Urinary bladder (tissue), 4 donors: ENCODE measurements around the gene USP17L29. TPM values are rescaled to one million over a fixed set of nuclear protein-coding genes. Genes with fewer than 3 reads are reported as not detected.
"Not testable (repeated sequence)": the region's sequence is repeated elsewhere in the genome, so short reads cannot be mapped to it uniquely, and the experiment has no call there.

ENCODE experiments used
- DNase-seq: peaks from one replicate; pipeline ENCODE4 v3.0.0-alpha.2; 2015; ENCODE audit errors: extremely low spot score
- H3K27ac ChIP-seq: one replicate; pipeline ENCODE4 v1.5.1; 2013; ENCODE audit warnings: low read depth, mild to moderate bottlenecking, moderate library complexity
- H3K36me3 ChIP-seq: one replicate; pipeline ENCODE4 v1.6.1; 2013; ENCODE audit warnings: mild to moderate bottlenecking, moderate library complexity; ENCODE audit not compliant: insufficient read depth
- H3K4me1 ChIP-seq: one replicate; pipeline ENCODE4 v1.6.1; 2013; ENCODE audit warnings: mild to moderate bottlenecking, moderate library complexity; ENCODE audit not compliant: insufficient read depth
- H3K4me3 ChIP-seq: one replicate; pipeline ENCODE4 v1.5.1; 2013; ENCODE audit warnings: low read depth, low read length
- WGBS: extraction: QIAGEN DNeasy Blood & Tissue Kit; methylation state at CpG from one replicate; pipeline ENCODE4 v1.1.7; 2013; 5-methylcytosine and 5-hydroxymethylcytosine counted together
- polyA plus RNA-seq: library from polyadenylated mRNA; stranded (reverse); fragments of 200-250 nt; gene quantifications from one replicate; pipeline ENCODE4 v1.2.3, GENCODE V29; 2013
- total RNA-seq: library from RNA; depleted of rRNA; stranded (reverse); fragments of >200 nt; gene quantifications from one replicate; pipeline ENCODE4 v1.2.3, GENCODE V29; 2014
- donor health status: healthy with polysubstance abuse.
- donor health status: healthy.

The USP17L29 gene, protein sequence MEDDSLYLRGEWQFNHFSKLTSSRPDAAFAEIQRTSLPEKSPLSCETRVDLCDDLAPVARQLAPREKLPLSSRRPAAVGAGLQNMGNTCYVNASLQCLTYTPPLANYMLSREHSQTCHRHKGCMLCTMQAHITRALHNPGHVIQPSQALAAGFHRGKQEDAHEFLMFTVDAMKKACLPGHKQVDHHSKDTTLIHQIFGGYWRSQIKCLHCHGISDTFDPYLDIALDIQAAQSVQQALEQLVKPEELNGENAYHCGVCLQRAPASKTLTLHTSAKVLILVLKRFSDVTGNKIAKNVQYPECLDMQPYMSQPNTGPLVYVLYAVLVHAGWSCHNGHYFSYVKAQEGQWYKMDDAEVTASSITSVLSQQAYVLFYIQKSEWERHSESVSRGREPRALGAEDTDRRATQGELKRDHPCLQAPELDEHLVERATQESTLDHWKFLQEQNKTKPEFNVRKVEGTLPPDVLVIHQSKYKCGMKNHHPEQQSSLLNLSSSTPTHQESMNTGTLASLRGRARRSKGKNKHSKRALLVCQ
- total RNA-seq (not detected), polyA plus RNA-seq (not detected)

DNA sequence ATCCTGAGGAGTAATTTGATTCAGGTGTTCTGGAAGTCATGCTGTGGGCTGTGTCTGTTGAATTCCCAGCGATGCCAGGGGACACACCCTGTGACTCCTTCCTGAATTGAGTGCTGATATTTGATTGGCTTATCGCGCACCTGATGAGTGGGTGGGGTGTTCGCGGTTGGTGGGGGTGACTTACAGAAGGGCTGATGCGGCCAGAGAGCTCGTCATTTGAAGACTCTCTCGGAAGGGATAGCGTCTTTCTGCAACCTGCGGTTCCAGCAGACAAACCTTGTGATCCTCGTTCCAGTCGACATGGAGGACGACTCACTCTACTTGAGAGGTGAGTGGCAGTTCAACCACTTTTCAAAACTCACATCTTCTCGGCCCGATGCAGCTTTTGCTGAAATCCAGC is at the start of gene USP17L29:
Gene USP17L29 (plus strand): TSS at position 301 of the 400 bp plus-strand sequence. CDS start 0 bp downstream, at position 301.
- H3K36me3 ChIP-seq, DNase-seq, H3K27ac ChIP-seq, H3K4me3 ChIP-seq, H3K4me1 ChIP-seq: not testable (repeated sequence)
- no CpG with 5 or more reads among the region's 15 CpGs for WGBS

DNA sequence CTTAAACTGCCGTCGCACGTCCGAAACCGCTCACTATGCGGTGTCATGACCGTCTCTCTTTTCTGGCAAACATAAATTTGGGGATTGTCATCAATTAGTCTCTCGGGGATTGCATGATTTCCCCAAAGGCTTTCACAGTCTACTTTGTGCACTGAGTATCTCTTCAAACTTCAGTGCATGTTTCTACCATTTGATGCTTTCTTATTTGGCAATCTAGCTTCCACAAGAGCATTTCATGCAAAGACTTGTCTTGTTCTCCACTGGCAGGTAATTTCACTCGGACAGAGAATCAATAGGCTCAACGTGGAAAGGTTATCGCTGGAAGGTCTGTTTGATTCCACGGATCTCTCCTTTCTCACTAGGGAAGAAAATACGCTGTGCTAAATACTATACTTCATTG is 29.2 kb upstream of the USP17L29 start:
- 100% methylated on average over 1 of the region's 13 CpGs for WGBS
- H3K4me1 ChIP-seq: not testable (repeated sequence)

DNA sequence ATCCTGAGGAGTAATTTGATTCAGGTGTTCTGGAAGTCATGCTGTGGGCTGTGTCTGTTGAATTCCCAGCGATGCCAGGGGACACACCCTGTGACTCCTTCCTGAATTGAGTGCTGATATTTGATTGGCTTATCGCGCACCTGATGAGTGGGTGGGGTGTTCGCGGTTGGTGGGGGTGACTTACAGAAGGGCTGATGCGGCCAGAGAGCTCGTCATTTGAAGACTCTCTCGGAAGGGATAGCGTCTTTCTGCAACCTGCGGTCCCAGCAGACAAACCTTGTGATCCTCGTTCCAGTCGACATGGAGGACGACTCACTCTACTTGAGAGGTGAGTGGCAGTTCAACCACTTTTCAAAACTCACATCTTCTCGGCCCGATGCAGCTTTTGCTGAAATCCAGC is 28.6 kb upstream of the USP17L29 start, which contains the start of gene USP17L24:
Gene USP17L24 (plus strand): TSS at position 301 of the 400 bp plus-strand sequence. CDS start 0 bp downstream, at position 301.
- not testable (repeated sequence) for H3K4me3 ChIP-seq, H3K4me1 ChIP-seq, H3K27ac ChIP-seq, H3K36me3 ChIP-seq, DNase-seq
- WGBS: no CpG with 5 or more reads among the region's 15 CpGs

More for the DNA sequence above, 29.2 kb upstream of the USP17L29 start:
- DNase-seq, H3K27ac ChIP-seq, H3K4me3 ChIP-seq, H3K36me3 ChIP-seq: not testable (repeated sequence)

DNA sequence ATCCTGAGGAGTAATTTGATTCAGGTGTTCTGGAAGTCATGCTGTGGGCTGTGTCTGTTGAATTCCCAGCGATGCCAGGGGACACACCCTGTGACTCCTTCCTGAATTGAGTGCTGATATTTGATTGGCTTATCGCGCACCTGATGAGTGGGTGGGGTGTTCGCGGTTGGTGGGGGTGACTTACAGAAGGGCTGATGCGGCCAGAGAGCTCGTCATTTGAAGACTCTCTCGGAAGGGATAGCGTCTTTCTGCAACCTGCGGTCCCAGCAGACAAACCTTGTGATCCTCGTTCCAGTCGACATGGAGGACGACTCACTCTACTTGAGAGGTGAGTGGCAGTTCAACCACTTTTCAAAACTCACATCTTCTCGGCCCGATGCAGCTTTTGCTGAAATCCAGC is 23.8 kb upstream of the USP17L29 start, which contains the start of gene USP17L25:
Gene USP17L25 (plus strand): TSS at position 301 of the 400 bp plus-strand sequence. CDS start 0 bp downstream, at position 301.
- no CpG with 5 or more reads among the region's 15 CpGs for WGBS
- DNase-seq, H3K4me1 ChIP-seq, H3K36me3 ChIP-seq, H3K27ac ChIP-seq, H3K4me3 ChIP-seq: not testable (repeated sequence)

DNA sequence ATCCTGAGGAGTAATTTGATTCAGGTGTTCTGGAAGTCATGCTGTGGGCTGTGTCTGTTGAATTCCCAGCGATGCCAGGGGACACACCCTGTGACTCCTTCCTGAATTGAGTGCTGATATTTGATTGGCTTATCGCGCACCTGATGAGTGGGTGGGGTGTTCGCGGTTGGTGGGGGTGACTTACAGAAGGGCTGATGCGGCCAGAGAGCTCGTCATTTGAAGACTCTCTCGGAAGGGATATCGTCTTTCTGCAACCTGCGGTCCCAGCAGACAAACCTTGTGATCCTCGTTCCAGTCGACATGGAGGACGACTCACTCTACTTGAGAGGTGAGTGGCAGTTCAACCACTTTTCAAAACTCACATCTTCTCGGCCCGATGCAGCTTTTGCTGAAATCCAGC is 19.1 kb upstream of the USP17L29 start, which contains the start of gene USP17L26:
Gene USP17L26 (plus strand): TSS at position 301 of the 400 bp plus-strand sequence. CDS start 0 bp downstream, at position 301.
- H3K4me3 ChIP-seq, H3K4me1 ChIP-seq, H3K36me3 ChIP-seq, DNase-seq, H3K27ac ChIP-seq: not testable (repeated sequence)
- WGBS: no CpG with 5 or more reads among the region's 15 CpGs

DNA sequence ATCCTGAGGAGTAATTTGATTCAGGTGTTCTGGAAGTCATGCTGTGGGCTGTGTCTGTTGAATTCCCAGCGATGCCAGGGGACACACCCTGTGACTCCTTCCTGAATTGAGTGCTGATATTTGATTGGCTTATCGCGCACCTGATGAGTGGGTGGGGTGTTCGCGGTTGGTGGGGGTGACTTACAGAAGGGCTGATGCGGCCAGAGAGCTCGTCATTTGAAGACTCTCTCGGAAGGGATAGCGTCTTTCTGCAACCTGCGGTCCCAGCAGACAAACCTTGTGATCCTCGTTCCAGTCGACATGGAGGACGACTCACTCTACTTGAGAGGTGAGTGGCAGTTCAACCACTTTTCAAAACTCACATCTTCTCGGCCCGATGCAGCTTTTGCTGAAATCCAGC is 14.3 kb upstream of the USP17L29 start, which contains the start of gene USP17L5:
Gene USP17L5 (plus strand): TSS at position 301 of the 400 bp plus-strand sequence. CDS start 0 bp downstream, at position 301.
- not testable (repeated sequence) for H3K4me1 ChIP-seq, H3K27ac ChIP-seq, H3K4me3 ChIP-seq, DNase-seq, H3K36me3 ChIP-seq
- WGBS: no CpG with 5 or more reads among the region's 15 CpGs

DNA sequence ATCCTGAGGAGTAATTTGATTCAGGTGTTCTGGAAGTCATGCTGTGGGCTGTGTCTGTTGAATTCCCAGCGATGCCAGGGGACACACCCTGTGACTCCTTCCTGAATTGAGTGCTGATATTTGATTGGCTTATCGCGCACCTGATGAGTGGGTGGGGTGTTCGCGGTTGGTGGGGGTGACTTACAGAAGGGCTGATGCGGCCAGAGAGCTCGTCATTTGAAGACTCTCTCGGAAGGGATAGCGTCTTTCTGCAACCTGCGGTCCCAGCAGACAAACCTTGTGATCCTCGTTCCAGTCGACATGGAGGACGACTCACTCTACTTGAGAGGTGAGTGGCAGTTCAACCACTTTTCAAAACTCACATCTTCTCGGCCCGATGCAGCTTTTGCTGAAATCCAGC is 9.6 kb upstream of the USP17L29 start, which contains the start of gene USP17L27:
Gene USP17L27 (plus strand): TSS at position 301 of the 400 bp plus-strand sequence. CDS start 0 bp downstream, at position 301.
- H3K36me3 ChIP-seq, H3K27ac ChIP-seq, H3K4me3 ChIP-seq, DNase-seq, H3K4me1 ChIP-seq: not testable (repeated sequence)
- no CpG with 5 or more reads among the region's 15 CpGs for WGBS

DNA sequence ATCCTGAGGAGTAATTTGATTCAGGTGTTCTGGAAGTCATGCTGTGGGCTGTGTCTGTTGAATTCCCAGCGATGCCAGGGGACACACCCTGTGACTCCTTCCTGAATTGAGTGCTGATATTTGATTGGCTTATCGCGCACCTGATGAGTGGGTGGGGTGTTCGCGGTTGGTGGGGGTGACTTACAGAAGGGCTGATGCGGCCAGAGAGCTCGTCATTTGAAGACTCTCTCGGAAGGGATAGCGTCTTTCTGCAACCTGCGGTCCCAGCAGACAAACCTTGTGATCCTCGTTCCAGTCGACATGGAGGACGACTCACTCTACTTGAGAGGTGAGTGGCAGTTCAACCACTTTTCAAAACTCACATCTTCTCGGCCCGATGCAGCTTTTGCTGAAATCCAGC is 4.8 kb upstream of the USP17L29 start, which contains the start of gene USP17L28:
Gene USP17L28 (plus strand): TSS at position 301 of the 400 bp plus-strand sequence. CDS start 0 bp downstream, at position 301.
- not testable (repeated sequence) for H3K4me3 ChIP-seq, DNase-seq, H3K36me3 ChIP-seq, H3K27ac ChIP-seq, H3K4me1 ChIP-seq
- no CpG with 5 or more reads among the region's 15 CpGs for WGBS

DNA sequence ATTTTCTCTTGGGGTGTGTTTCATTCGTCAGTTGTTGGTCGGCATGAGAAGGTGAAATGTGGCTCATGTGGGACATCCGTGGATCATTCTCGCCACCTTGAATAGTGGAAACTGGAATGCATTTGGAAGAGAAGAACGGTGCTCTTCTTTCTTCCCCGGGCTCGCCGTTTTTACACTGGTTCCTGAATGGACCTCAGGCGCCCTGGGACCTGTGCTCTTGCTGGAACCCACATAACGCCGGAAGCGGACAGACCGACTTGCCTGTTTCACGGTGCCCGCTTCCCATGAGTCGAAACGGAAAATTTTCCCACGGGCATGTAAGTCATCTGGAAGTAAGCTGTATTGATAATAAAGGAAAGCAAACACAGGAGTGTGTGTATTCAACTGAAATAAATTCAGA is 2.6 kb upstream of the USP17L29 start:
- H3K4me3 ChIP-seq, H3K4me1 ChIP-seq, H3K27ac ChIP-seq, H3K36me3 ChIP-seq, DNase-seq: not testable (repeated sequence)
- 94% methylated on average over 13 of the region's 18 CpGs for WGBS

DNA sequence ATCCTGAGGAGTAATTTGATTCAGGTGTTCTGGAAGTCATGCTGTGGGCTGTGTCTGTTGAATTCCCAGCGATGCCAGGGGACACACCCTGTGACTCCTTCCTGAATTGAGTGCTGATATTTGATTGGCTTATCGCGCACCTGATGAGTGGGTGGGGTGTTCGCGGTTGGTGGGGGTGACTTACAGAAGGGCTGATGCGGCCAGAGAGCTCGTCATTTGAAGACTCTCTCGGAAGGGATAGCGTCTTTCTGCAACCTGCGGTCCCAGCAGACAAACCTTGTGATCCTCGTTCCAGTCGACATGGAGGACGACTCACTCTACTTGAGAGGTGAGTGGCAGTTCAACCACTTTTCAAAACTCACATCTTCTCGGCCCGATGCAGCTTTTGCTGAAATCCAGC is 9.4 kb downstream of the USP17L29 start, which contains the start of gene USP17L30:
Gene USP17L30 (plus strand): TSS at position 301 of the 400 bp plus-strand sequence. CDS start 0 bp downstream, at position 301.
- not testable (repeated sequence) for H3K36me3 ChIP-seq, DNase-seq, H3K4me1 ChIP-seq, H3K4me3 ChIP-seq, H3K27ac ChIP-seq
- WGBS: no CpG with 5 or more reads among the region's 15 CpGs

DNA sequence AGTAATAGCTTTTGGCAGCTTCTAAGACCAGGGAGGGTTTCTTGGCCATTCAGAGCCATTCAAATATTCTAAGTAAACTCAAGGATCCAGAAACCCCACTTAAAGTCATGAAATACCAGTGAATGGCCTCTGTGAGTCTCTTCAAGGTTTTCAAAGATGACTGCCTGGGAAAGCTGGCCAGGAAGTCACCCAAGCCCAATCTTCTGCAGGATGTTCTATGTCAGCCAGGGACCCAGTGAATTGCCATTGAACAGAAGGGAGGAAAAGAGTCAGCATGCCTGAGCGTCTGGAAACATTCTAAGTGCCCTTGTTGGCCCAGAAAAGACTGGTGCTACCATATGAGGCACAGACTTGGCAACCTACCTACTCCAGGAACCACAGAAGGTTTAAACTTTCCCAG is 26.4 kb downstream of the USP17L29 start:
- not testable (repeated sequence) for DNase-seq, H3K36me3 ChIP-seq, H3K4me1 ChIP-seq, H3K27ac ChIP-seq, H3K4me3 ChIP-seq
- 34% methylated on average over 1 of the region's 1 CpG for WGBS

DNA sequence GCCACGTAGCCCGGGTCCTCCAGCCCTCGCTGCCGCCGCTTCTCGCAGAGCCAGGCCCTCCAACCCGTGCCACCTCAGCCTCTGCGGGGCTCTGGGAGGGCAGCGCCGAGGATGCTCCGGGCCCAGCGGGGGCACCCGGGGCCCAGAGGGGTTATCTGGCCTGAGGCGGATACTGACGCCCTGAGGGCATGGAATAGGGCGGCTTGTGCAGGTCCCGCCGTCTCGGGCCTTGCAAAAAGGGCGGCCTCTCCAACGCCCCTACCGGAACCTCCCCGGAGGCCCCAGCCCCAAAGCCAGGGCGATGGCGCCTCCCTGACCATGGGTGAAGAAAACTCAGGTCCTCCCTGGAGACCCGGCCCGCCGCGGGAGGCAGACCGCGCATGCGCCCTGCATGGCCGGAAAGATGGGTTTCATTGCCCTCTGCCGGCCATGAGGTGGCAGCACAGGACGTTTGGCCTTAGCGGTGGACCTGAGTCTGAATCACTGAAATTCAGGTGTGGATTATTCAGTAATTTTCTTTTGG is 27.6 kb downstream of the USP17L29 start:
- H3K4me1 ChIP-seq, H3K4me3 ChIP-seq, DNase-seq, H3K27ac ChIP-seq, H3K36me3 ChIP-seq: not testable (repeated sequence)
- 22% methylated on average over 36 of the region's 36 CpGs for WGBS

DNA sequence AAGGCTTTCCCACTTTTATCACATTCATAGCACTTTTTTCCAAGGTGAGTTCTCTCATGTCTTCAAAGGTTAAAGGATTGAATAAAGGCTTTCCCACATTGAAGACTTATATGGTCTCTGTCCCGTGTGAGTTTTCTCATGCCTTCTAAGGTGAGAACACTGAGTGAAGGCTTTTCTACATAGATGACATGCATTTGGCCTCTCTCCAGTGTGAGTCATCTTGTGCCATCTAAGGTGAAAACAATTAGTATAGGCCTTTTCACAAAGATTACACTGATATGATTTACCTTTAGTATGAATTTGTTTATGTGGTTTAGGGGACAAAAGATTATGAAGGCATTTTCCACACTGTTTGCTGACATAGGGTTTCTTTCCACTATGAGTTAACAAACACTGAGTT is 30.7 kb downstream of the USP17L29 start:
- no peaks in the 10 kb centered on the region for H3K36me3 ChIP-seq
- H3K4me3 ChIP-seq: no peak overlapping the region
- no peaks in the 10 kb centered on the region for H3K4me1 ChIP-seq
- no peak for DNase-seq
- 69% methylated on average over 1 of the region's 1 CpG for WGBS
- no peak overlapping the region for H3K27ac ChIP-seq
